ENCODE data around the gene BTBD19.

- TF ChIP-seq, protein P1, sequence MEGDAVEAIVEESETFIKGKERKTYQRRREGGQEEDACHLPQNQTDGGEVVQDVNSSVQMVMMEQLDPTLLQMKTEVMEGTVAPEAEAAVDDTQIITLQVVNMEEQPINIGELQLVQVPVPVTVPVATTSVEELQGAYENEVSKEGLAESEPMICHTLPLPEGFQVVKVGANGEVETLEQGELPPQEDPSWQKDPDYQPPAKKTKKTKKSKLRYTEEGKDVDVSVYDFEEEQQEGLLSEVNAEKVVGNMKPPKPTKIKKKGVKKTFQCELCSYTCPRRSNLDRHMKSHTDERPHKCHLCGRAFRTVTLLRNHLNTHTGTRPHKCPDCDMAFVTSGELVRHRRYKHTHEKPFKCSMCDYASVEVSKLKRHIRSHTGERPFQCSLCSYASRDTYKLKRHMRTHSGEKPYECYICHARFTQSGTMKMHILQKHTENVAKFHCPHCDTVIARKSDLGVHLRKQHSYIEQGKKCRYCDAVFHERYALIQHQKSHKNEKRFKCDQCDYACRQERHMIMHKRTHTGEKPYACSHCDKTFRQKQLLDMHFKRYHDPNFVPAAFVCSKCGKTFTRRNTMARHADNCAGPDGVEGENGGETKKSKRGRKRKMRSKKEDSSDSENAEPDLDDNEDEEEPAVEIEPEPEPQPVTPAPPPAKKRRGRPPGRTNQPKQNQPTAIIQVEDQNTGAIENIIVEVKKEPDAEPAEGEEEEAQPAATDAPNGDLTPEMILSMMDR (IDR thresholded peaks at IDR 0.05), result no peak
- no peak for TF ChIP-seq POLR2A (IDR thresholded peaks at IDR 0.05)
These were observed 40.3 kb downstream of the BTBD19 start for GRCh38 chr1:44848456-44849181.

Data from body of pancreas (tissue), 4 donors.